T1000 (cell line): ENCODE data around the gene KIF3C.
A peak's percentile ranks its signal among the peaks of the same experiment; 100 is the strongest.
"Not testable (repeated sequence)": the region's sequence is repeated elsewhere in the genome, so short reads cannot be mapped to it uniquely, and the experiment has no call there.

Source experiments
- DNase-seq: peaks from one replicate; lab custom pipeline; 2025; ENCODE audit warnings: mixed read lengths; lab: John Stamatoyannopoulos, UW

Gene KIF3C

GRCh38 chr2:25917411-25917810, 64.9 kb downstream of the KIF3C start:
- not testable (repeated sequence) for DNase-seq

- not testable (repeated sequence) for DNase-seq
Measured at GRCh38 chr2:25915944-25916772, 66.1 kb downstream of the KIF3C start.

- DNase-seq: not testable (repeated sequence)
Measured at GRCh38 chr2:25915411-25915810, 66.9 kb downstream of the KIF3C start.

GRCh38 chr2:25913696-25913973, 68.7 kb downstream of the KIF3C start:
- DNase-seq: not testable (repeated sequence)

- DNase-seq: no peak
Measured at GRCh38 chr2:25912851-25913695, 69.2 kb downstream of the KIF3C start.

- not testable (repeated sequence) for DNase-seq
Measured at GRCh38 chr2:25909574-25909973, 72.7 kb downstream of the KIF3C start.

- no peak for DNase-seq
Measured at GRCh38 chr2:25905126-25905525, 77.2 kb downstream of the KIF3C start.

- DNase-seq: no peak
Measured at GRCh38 chr2:25903216-25903776, 79.0 kb downstream of the KIF3C start.

- no peak for DNase-seq
Measured at GRCh38 chr2:25899404-25899970, 82.8 kb downstream of the KIF3C start.

GRCh38 chr2:25897506-25897905, 84.8 kb downstream of the KIF3C start:
- no peak for DNase-seq

- DNase-seq: not testable (repeated sequence)
Measured at GRCh38 chr2:25896308-25896707, 86.0 kb downstream of the KIF3C start.

GRCh38 chr2:25895610-25896009, 86.7 kb downstream of the KIF3C start:
- no peak for DNase-seq

GRCh38 chr2:25895018-25895417, 87.3 kb downstream of the KIF3C start:
- no peak for DNase-seq

GRCh38 chr2:25894135-25894830, 88.0 kb downstream of the KIF3C start:
- DNase-seq: no peak

- no peak for DNase-seq
Measured at GRCh38 chr2:25891672-25892071, 90.6 kb downstream of the KIF3C start.

GRCh38 chr2:25887624-25888242, 94.6 kb downstream of the KIF3C start:
- no peak for DNase-seq

- DNase-seq: no peak
Measured at GRCh38 chr2:25885933-25886332, 96.4 kb downstream of the KIF3C start.

GRCh38 chr2:25881764-25882163, 100.5 kb downstream of the KIF3C start:
- DNase-seq: no peak

GRCh38 chr2:25879133-25879730, 103.1 kb downstream of the KIF3C start:
- DNase-seq: no peak

GRCh38 chr2:25878361-25879132, 103.8 kb downstream of the KIF3C start, which contains the start of gene ASXL2:
Gene ASXL2, minus strand, starts transcription at chr2:25878487. Its CDS starts 265 bp downstream, at chr2:25878222.
- DNase-seq: peak; percentile 94
